GM13976 (cell line): ENCODE results near the gene YIPF1.
A peak's percentile ranks its signal among the peaks of the same experiment; 100 is the strongest.

Experiments used
- DNase-seq: peaks from one replicate; pipeline ENCODE4 v3.0.0; 2012; ENCODE audit warnings: low spot score
- CTCF ChIP-seq: IDR thresholded peaks from 2 replicates; pipeline ENCODE4 v1.5.1; 2012; ENCODE audit warnings: borderline replicate concordance, mild to moderate bottlenecking; ENCODE audit not compliant: insufficient read depth; ENCODE audit errors: extremely low read depth, missing control alignments, control extremely low read depth
- in situ Hi-C: fragments of 300-500 bp; cut with MboI; formaldehyde crosslinking; loops from one replicate; pipeline ENCODE4 v1.12.0; 2022; ENCODE audit warnings: low sequenced_read_pairs, mixed read lengths, inconsistent platforms; ENCODE audit not compliant: unreplicated experiment

The YIPF1 gene

GRCh38 chr1:53811414-53811851 is 78.2 kb downstream of the YIPF1 start:
- no peak for DNase-seq

GRCh38 chr1:53810497-53810896 is 79.1 kb downstream of the YIPF1 start:
- no peak for TF ChIP-seq CTCF
- no peak for DNase-seq
- in situ Hi-C loops, result no loop called here

More at GRCh38 chr1:53811414-53811851, 78.2 kb downstream of the YIPF1 start:
- peak; percentile 31 for TF ChIP-seq CTCF
- in situ Hi-C loops, result no loop called here

GRCh38 chr1:53810007-53810406 is 79.6 kb downstream of the YIPF1 start:
- TF ChIP-seq CTCF, result no peak
- in situ Hi-C loops, result no loop called here
- no peak for DNase-seq

GRCh38 chr1:53807916-53808315 is 81.7 kb downstream of the YIPF1 start:
- DNase-seq, result no peak
- in situ Hi-C loops, result no loop called here
- TF ChIP-seq CTCF, result no peak

GRCh38 chr1:53804791-53805505 is 84.6 kb downstream of the YIPF1 start:
- no peak for DNase-seq
- in situ Hi-C loops, result no loop called here
- no peak for TF ChIP-seq CTCF

- DNase-seq, result no peak
- no peak for TF ChIP-seq CTCF
- in situ Hi-C loops, result no loop called here
These were observed 85.4 kb downstream of the YIPF1 start for GRCh38 chr1:53804181-53804580.
